VCaP (cell line): Measurements from ENCODE around the gene KRTAP20-3.

ENCODE experiments used
- H3K27ac ChIP-seq: fragments of 450-650 bp; 2 replicates; pipeline ENCODE4 v1.5.1; 2017
- TF ChIP-seq, protein P1 (sequence below): fragments of 450-650 bp; conservative IDR thresholded peaks from 2 replicates; pipeline ENCODE4 v1.5.1; 2017; ENCODE audit warnings: mild to moderate bottlenecking, moderate library complexity

Gene KRTAP20-3

DNA sequence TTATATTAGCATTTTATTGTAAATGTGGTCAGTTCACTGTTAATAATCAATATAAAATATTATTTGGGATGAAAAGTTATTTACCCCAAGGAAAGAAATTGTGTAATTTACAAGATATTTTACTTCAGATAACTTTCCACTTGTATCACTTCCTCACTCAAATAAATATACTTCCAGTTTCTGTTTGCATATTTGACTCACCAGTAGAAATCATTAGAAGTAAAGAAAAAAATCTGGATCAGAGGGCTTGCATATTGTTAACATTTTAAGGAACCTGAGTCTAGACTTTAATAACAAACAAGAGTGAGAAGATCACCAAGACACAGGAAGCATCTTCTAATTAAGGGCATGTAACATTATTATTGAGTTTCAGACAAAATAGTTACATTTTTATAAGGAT, 22.6 kb upstream of the KRTAP20-3 start:
- H3K27ac ChIP-seq, result no peak overlapping the region
- TF ChIP-seq, protein P1, sequence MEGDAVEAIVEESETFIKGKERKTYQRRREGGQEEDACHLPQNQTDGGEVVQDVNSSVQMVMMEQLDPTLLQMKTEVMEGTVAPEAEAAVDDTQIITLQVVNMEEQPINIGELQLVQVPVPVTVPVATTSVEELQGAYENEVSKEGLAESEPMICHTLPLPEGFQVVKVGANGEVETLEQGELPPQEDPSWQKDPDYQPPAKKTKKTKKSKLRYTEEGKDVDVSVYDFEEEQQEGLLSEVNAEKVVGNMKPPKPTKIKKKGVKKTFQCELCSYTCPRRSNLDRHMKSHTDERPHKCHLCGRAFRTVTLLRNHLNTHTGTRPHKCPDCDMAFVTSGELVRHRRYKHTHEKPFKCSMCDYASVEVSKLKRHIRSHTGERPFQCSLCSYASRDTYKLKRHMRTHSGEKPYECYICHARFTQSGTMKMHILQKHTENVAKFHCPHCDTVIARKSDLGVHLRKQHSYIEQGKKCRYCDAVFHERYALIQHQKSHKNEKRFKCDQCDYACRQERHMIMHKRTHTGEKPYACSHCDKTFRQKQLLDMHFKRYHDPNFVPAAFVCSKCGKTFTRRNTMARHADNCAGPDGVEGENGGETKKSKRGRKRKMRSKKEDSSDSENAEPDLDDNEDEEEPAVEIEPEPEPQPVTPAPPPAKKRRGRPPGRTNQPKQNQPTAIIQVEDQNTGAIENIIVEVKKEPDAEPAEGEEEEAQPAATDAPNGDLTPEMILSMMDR, result no peak

DNA sequence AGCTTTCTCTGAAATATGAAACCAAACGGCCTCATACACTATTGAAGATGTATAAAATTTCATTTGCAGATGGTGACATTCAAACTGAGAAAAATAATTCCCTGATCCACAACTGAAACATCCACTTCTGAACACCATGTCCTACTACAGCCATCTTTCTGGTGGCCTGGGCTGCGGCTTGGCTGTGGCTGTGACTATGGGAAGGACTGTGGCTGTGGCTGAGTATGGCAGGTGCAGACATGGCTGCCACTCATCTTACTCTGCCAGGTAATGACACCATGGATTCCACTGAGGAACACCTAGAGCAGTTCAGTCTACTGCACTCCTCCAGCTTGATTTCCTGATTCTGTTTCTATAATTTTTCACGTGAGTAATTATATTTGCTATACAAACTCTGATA, 22.1 kb upstream of the KRTAP20-3 start, which contains the start of gene KRTAP20-4:
Gene KRTAP20-4, plus strand, starts transcription at position 106 of the 400 bp plus-strand sequence.
- TF ChIP-seq, protein P1, result no peak
- no peak within 1 kb of the TSS for H3K27ac ChIP-seq

DNA sequence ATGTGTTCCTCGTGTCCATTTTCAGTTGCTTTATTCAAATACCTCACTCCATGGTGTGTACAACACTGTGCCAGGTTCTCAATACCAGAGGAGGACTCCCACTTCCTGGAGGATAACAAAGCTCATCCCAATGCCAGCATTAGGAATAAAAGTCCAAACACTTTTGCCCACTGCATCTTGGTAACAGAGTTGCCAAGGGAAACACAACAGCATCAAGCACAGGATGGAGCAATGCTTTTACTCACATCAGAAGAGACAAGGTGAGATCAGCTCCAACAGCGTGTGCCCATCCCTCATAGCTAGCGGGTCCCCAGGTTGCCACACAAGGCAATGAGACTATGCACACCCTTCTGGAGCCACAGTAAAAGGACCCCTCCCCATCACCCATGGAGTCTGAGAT, 19.3 kb upstream of the KRTAP20-3 start:
- no peak overlapping the region for H3K27ac ChIP-seq
- TF ChIP-seq, protein P1, result no peak

DNA sequence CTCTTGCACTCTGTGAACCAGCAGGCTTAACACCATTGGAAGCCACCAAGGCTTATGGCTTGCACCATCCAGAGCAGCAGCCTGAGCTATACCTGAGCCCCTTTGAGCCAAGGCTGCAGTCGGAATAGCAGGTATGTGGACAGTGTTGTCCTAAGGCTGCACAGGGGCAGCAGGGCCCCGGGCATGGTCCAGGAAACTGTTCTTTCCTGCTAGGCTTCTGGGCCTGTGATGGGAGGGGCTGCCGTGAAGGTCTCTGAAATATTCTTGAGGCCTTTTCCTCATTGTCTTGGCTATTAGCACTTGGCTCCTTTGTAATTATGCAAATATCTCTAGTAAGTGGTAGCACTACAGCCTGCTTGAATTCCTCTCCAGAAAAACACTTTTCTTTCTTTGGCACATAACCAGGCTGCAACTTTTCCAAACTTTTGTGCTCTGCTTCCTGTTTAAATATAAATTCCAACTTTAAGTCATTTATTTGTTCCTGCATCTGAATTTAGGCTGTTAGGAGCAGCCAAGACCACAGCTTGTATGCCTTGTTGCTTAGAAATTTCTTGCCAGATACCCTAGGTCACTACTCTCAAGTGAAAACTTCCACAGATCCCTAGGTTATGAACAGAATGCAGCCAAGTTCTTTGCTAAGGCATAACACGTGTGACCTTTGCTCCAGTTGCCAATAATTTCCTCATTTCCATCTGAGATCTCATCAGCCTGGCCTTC, 17.1 kb upstream of the KRTAP20-3 start:
- no peak overlapping the region for H3K27ac ChIP-seq
- TF ChIP-seq, protein P1, result no peak

DNA sequence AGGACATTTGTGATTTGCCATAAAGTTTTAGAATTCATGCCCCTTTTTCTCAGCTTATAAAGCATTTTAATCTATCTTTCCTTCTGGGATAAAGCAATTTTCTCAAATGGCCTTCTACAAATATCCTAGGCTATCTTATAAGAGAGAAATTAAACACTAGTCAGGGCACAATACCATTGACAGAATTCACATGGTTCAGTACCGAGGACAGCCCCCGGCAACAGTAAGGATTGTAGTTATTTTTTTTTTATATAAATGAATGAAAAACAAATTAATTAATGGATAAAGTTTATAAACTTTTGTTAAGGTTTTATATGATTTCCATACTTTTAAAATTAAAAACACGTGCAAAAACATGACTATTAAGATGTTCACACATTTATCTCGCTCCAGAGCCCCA, 14.6 kb upstream of the KRTAP20-3 start:
- no peak overlapping the region for H3K27ac ChIP-seq
- TF ChIP-seq, protein P1, result no peak

DNA sequence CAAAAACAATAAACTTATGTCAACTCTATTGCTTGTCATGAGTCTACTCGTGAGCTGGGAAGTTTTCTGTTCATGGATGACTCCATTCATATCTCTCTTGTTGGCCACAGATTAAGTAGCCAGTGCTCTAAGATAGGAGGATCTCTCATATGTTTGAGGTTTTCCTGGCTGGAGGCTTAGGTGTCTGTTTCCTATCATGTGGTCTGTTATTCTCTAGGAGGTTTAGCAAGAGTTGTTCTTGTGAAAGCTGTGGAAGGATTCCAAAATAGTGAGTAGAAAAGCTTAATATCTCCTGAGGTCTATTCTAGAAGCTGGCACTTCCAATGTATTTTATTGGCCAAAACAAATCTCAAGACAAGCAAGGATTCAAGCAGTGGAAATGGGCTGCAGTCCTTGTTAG, 13.5 kb upstream of the KRTAP20-3 start:
- TF ChIP-seq, protein P1, result no peak

DNA sequence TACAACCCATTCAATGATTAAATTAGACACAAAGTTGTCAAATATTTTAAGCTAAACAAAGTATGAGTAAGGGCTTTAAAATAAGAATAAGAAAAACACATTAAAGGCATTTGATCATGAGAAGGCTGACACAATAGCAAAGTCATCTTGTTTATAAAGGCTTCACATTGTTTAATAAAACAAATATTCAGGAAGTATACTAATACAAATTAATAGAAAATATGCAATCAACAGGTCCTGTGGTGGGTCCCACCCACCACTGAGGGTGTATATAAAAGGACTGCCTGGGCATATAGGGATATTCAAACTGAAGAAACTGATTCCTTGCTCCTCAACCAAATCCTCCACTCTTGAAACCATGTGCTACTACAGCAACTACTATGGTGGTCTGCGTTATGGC, 7.8 kb upstream of the KRTAP20-3 start, which contains the start of gene KRTAP20-2:
Gene KRTAP20-2, plus strand, starts transcription at position 301 of the 400 bp plus-strand sequence. Its CDS starts 58 bp downstream, at position 359.
- TF ChIP-seq, protein P1, result no peak
- H3K27ac ChIP-seq, result no peak within 1 kb of the TSS

More for the DNA sequence above, 13.5 kb upstream of the KRTAP20-3 start:
- H3K27ac ChIP-seq, result no peak overlapping the region
